Fibroblast of villous mesenchyme (primary cell): Measurements from ENCODE around the gene CHPF. TPM values are rescaled to one million over a fixed set of nuclear protein-coding genes. Genes with fewer than 3 reads are reported as not detected.

Source experiments
- DNase-seq: peaks from one replicate; pipeline ENCODE4 v3.0.0-alpha.2; 2010; ENCODE audit warnings: low read depth
- H3K4me3 ChIP-seq: 2 replicates; pipeline ENCODE4 v1.5.1; 2011; ENCODE audit warnings: low read depth, mild to moderate bottlenecking, low read length
- CTCF ChIP-seq: IDR thresholded peaks from 2 replicates; pipeline ENCODE4 v1.5.1; 2012; ENCODE audit warnings: low read depth, mild to moderate bottlenecking, low read length; ENCODE audit not compliant: insufficient read depth
- total RNA-seq: library from RNA; depleted of rRNA; stranded (reverse); fragments of >200 nt; gene quantifications from 2 replicates; pipeline ENCODE4 v1.2.3, GENCODE V29; 2012

Gene CHPF
- total RNA-seq, 1 donor: 201 TPM

DNA sequence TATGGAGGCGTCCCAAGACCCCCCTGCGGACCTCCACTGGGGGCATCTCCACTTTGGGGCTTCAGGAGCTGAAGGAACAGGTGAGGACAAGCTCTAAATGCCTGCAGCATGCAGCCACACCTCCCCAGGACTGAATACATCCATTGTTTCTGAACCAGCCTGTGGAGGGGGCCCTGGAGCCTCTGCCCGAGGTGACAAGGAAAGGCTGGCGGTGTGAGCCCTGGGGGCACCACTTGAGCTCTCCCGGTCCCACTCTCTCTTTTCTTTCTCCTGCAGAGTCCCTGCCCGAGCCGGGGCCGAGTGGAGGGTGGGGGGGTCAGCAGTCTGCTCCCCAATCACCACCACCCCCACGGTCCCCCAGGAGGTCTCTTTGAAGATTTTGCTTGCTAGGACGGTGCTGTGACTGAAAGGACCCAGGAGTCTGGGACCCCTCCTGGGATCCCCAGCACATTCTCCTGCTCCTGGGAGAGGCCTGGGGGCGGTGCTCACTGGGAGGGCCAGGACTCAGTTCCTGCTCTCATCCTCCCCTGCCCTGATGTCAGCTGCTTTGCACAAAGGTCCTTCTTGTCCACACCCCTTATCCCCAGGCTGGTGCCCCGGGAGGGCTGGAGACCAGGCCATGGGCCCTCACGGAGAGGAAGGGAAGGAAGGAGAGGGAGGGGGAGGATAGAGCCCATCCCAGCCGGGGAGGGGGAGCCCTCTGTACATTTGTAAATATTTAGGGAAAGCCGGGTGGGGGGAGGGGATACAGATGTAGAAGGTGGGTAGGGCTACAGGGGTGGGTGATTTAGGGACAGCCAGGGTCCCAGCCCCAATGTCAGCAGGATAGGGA is 5.7 kb downstream of the CHPF start:
- no peak for TF ChIP-seq CTCF
- no peak for DNase-seq
- no peak overlapping the region for H3K4me3 ChIP-seq

- no peak for DNase-seq
- TF ChIP-seq CTCF: no peak
- no peak overlapping the region for H3K4me3 ChIP-seq
Measured at GRCh38 chr2:219536967-219537366, 6.6 kb downstream of the CHPF start.

- H3K4me3 ChIP-seq: no peak overlapping the region
- TF ChIP-seq CTCF: no peak
- no peak for DNase-seq
Measured at GRCh38 chr2:219536425-219536824, 7.2 kb downstream of the CHPF start.

- no peak overlapping the region for H3K4me3 ChIP-seq
- no peak for DNase-seq
- no peak for TF ChIP-seq CTCF
Measured at GRCh38 chr2:219533930-219534661, 9.5 kb downstream of the CHPF start.

- DNase-seq: no peak
- no peak for TF ChIP-seq CTCF
- H3K4me3 ChIP-seq: no peak overlapping the region
Measured at GRCh38 chr2:219532378-219532649, 11.3 kb downstream of the CHPF start.

GRCh38 chr2:219531639-219532377 is 11.8 kb downstream of the CHPF start:
- no peak for DNase-seq
- no peak for TF ChIP-seq CTCF
- H3K4me3 ChIP-seq: no peak overlapping the region
